GM12872 (cell line): ENCODE data around the gene FER.

Experiments used
- TF ChIP-seq, protein P1 (sequence below): IDR thresholded peaks from 3 replicates; pipeline ENCODE4 v1.5.1; 2011; ENCODE audit warnings: low read depth, mild to moderate bottlenecking, low read length, moderate library complexity; ENCODE audit not compliant: insufficient read depth

Gene FER

DNA sequence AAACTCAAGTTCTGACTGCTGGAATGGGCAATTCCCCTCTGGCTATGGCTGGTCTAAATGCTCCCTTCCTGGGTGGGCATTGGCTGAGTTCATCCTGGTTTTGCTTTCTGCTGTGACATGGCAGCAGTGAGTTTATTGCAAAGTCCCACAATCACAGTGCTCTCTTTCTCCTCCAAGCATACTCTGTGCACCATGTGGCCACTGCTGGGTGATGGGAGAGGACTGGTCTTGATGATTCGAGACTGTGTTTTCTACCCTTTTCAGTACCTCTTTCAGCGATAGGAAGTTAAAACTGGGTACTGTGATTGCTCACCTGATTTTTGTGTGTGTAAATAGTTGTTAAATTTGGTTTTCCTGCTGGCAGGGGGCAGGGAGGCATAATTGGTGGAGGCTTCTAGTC is 49.7 kb downstream of the FER start:
- TF ChIP-seq, protein P1, sequence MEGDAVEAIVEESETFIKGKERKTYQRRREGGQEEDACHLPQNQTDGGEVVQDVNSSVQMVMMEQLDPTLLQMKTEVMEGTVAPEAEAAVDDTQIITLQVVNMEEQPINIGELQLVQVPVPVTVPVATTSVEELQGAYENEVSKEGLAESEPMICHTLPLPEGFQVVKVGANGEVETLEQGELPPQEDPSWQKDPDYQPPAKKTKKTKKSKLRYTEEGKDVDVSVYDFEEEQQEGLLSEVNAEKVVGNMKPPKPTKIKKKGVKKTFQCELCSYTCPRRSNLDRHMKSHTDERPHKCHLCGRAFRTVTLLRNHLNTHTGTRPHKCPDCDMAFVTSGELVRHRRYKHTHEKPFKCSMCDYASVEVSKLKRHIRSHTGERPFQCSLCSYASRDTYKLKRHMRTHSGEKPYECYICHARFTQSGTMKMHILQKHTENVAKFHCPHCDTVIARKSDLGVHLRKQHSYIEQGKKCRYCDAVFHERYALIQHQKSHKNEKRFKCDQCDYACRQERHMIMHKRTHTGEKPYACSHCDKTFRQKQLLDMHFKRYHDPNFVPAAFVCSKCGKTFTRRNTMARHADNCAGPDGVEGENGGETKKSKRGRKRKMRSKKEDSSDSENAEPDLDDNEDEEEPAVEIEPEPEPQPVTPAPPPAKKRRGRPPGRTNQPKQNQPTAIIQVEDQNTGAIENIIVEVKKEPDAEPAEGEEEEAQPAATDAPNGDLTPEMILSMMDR, result no peak

DNA sequence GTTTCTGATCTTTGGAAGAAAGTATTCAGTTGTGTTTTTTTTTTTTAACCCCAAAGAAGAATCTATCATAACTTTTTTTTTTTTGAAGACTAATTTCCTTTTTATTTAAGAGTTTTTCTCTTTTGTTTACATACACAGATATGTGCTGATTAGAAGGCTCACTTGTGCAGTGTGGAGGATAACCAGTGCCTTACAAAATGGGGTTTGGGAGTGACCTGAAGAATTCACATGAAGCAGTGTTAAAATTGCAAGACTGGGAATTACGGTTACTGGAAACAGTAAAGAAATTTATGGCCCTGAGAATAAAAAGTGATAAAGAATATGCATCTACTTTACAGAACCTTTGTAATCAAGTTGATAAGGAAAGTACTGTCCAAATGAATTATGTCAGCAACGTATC is 50.3 kb downstream of the FER start:
- TF ChIP-seq, protein P1, result no peak

DNA sequence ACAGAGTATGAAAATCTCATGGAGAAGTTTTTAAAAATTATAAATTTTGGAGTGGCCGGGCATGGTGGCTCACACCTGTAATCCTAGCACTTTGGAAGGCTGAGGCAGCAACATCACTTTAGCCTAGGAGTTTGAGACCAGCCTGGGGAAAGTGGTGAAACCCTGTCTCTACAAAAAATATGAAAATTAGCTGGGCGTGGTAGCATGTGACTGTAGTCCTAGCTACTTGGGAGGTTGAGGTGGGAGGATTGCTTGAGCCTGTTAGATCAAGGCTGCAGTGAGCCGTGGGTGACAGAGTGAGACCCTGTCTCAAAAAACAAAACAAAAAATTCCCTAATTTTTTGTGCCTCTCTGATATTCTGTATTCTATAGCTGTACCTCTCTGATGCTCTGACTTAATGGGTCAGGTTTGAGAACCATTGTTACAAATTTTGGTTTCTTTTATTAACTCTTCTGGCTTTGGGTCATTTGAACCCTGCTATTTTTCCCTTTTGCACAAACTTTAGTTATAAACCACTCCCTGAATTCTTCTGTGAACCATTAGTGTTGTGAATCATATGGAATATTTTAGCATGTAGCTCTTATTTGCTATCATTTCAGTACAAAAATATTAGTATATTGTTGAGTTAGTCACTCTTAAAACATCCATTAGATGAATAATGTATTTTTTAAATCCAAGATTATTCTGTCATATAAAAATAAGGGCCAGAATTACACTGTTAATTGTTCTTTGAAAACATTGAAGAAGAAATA is 51.0 kb downstream of the FER start:
- TF ChIP-seq, protein P1, result no peak

GRCh38 chr5:108801301-108801700 is 53.6 kb downstream of the FER start:
- TF ChIP-seq, protein P1, result no peak

DNA sequence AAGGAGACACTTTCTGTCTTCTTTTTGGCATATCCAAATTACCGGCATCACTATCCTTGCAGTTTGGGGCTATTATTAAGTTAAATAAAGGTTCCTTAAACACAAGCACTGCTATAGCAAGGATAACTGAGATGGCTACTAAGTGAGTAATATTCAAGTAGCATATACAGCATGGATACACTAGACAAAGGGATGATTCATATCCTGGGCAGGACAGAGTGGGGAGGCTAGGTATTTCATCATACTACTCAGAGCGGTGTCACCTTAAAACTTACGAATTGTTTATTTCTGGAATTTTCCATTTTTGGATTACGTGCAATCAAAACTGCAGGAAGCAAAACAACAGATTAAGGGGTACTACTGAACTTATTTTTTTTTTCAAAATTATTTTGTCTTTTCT is 54.1 kb downstream of the FER start:
- TF ChIP-seq, protein P1, result no peak

GRCh38 chr5:108810717-108811116 is 63.0 kb downstream of the FER start:
- TF ChIP-seq, protein P1, result no peak

DNA sequence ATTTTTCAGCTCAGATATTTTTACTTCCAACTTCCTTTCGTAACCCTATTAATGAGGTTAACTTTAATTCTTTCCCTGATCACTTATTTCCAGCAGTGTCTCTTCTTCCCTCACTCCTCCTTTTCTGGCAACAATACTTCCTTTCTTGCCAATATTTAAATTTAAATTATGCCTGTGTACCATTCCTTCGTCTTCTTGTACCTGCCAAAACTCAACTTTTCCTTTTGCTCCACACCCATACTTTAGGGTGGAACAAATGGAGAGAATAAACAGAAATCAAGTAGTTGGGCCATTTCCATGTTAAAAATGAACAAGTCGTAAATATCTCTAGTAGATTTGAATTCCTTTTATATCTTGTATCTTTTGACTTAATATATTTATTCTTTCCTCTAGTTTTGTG is 66.0 kb downstream of the FER start:
- TF ChIP-seq, protein P1, result no peak

DNA sequence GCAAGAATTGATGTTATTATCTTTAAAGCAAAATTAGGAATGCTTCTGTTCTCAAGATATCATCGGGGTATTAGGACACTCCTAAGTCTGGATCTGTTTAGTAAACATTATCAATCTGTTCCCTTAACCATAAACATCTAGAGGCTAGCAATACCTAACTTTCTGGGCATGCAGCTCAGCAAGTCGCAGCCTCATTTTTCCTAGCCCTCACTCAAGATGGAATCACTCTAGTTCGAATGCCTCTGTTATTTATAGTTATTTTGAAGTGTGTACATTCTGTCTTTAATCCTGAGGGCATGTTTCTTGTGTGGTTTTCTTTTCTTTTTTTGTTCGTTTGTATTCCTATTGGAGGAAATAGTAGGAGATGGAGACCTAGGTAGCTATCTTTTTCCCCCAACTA is 66.9 kb downstream of the FER start:
- TF ChIP-seq, protein P1, result no peak
